GM21390 (cell line): ENCODE results near the gene GCN1.
"Not testable (repeated sequence)": the region's sequence is repeated elsewhere in the genome, so short reads cannot be mapped to it uniquely, and the experiment has no call there.

ENCODE experiments used
- ATAC-seq: cut with Tn5 transposase; IDR thresholded peaks from one replicate; pipeline ENCODE4 v1.9.1; 2021; ENCODE audit not compliant: unreplicated experiment

Gene GCN1

DNA sequence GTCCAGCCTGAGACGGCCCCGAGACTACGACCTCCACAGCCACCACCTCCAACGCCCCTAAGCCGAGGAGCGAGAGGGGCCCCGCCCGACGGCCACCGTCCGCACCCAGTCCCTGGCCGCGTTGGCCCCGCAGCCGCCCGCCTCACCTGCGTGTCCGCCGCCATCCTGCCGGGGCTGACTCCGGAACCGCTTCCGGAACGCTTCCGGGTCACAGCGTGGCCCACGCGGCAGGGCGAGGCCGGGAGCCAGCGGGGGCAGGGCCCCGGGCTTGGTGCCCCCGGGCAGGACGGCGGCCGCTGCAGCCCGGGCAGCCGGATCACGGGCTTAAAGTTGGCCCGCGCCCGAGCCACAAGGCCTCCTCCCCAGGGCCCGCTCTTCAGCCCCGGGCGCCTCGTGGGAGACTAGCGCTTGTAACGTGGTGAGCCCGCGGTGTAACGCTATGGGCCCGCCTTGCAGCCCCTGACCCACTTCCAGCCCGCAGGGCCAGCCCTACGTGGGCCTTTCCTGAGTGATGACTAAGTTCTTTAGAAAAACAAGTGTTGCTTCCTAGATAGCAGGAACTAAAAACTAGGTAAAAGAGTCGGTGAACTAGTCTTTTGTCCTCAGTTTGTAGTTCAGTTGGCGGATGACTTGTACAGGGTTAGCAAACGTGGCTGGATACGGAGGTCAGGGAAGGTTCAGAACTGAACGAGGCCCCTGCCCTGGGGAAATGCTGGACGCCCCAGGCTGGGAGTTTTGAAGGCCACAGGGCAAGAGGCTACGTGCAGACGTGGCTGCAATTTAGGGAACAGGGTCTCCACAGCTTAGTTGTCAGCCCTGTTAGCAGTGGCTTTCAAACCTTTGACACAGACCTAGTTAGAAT lies at the start of gene GCN1:
GCN1 (minus strand) TSS at position 182 of the 862 bp plus-strand sequence; CDS start at position 164, 18 bp downstream.
- peak; percentile 81 for ATAC-seq

- no peak for ATAC-seq
These were observed 48.6 kb upstream of the GCN1 start for GRCh38 chr12:120242971-120243699.

DNA sequence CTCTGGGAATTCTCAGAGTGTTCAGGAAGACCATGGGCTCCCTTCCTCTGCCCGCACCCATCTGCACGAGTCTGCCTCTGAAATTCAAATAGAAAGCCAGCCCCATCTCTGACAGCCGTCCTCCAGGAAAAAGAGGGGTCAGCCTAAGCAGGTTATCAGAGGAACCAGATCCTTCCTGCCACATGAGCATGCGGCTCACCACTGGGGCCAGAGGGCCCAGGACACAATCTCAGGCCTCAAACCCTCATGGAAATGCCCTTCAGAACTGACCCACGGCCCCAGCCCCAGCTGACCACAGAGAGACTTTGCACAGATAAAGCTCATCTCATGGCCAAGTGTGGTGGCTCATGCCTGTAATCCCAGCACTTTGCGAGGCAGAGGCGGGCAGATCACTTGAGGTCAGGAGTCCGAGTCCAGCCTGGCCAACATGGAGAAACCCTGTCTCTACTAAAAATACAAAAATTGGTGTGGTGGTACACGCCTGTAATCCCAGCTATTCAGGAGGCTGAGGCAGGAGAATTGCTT lies 47.8 kb upstream of the GCN1 start:
- ATAC-seq = no peak

DNA sequence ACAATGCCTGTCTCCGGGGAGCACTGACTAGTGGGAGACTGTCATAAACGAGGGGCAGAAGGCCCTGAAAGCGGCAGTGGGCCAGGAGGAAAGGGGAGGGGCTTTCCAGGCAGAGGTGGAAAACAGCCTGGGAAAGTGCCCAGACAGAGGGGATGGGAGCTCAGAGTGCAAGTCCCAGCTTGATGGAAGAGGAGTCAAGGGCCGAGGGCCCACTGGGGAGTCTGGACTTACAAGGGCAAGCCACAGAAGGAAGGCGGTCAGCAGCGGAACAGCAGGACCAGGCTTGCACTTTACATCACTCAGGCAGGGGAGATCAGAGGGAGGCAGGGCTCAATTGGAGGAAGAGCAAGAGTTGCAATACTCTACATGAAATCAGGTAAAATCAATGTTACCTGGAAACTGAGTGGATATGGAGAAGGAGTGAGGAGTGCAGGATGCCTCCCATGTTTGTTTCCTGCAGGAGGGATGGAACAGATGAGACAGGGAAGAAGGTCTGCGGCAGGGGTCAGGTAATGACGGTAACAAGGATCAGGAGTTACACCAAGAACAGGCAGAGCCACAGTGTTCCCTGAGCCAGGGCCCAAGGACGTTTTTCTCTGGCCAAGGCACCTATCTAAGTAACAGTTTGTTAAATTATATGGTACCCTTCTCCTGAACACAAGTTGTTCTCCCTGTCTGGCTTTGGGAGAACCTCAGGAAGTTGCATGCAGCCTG lies 47.2 kb upstream of the GCN1 start:
- no peak for ATAC-seq

GRCh38 chr12:120240495-120240833 lies 45.9 kb upstream of the GCN1 start:
- ATAC-seq = no peak

- no peak for ATAC-seq
These were observed 45.4 kb upstream of the GCN1 start for GRCh38 chr12:120239776-120240494.

GRCh38 chr12:120238839-120239445 lies 44.4 kb upstream of the GCN1 start:
- no peak for ATAC-seq

- ATAC-seq = no peak
These were observed 43.7 kb upstream of the GCN1 start for GRCh38 chr12:120238217-120238616.

- ATAC-seq = no peak
These were observed 43.1 kb upstream of the GCN1 start for GRCh38 chr12:120237360-120238171.

DNA sequence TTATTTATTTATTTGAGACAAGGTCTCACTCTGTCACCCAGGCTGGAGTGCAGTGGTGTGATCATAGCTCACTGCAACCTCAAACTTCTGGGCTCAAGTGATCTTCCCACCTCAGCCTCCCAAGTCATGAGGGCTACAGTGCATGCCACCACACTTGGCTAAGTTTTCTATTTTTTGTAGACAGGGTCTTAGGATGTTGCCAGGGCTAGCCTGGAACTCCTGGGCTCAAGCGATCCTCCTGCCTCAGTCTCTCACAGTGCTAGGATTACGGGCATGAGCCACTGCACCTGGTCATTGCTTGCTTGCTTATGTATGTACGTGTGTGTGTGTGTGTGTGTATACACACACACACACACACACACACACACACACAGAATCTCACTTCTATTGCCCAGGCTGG lies 42.3 kb upstream of the GCN1 start:
- ATAC-seq = not testable (repeated sequence)

DNA sequence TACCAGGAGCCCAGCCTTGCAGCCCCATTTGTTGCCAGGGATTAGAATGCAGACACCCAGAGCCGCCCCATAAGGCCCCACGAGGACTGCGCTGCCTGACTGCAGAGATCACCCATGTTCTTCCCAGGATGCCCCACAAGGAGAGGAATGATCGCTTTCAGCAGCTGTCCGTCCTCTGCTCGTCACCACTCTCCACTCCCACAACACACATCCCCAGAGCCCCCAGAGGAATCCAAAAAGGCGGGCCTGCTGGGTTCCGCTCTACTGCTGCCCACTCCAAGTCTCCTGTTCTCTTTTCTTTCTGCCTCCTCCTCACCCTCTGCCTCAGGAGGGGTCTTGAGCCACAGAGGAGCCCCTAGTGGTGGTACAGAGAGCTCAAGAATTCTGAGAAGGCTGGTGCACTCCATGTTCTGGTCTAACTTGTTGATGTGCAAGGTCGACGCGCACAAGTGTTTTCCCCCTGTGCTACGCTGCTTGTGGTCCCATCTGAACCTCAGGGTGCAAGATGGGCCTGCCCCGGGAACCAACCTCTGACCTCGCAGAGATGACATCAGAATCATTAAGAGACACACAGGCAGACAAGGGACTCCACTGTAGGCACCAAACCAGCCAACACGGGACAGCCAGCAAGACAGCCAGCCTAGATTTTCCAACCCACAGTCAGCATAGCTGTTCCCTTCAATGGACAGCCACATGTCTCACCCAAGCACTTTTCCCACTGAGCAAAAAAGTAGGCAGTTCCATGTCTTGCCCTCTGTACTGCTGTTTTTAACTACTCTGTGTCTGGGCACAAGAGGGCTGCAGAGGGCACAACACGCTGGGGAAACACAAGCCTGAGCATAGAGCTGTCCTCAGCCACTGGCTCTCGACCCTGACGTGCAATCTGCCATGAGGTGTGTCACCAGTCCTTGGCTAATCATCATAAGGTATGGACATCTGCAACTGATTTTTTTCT lies 41.1 kb upstream of the GCN1 start:
- ATAC-seq = no peak

GRCh38 chr12:120234643-120235368 lies 40.3 kb upstream of the GCN1 start:
- no peak for ATAC-seq

- ATAC-seq = no peak
These were observed 36.9 kb upstream of the GCN1 start for GRCh38 chr12:120231316-120232011.

DNA sequence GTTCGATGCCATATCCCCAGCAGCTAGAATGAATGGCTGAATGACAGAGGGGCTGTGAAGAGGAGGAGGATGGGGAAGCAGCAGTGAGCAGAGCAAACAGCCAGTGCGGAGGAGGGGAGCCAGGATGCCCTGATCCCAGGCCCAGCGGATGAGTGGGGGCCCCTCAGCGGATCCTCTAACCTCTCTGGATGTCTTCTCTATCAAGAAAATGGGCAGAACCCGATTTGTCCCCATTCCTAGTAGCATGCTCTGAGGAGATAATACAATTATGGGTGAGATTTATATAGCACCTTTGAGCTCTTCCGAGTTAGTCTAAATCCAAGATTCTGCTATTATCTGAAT lies 36.4 kb upstream of the GCN1 start:
- no peak for ATAC-seq

DNA sequence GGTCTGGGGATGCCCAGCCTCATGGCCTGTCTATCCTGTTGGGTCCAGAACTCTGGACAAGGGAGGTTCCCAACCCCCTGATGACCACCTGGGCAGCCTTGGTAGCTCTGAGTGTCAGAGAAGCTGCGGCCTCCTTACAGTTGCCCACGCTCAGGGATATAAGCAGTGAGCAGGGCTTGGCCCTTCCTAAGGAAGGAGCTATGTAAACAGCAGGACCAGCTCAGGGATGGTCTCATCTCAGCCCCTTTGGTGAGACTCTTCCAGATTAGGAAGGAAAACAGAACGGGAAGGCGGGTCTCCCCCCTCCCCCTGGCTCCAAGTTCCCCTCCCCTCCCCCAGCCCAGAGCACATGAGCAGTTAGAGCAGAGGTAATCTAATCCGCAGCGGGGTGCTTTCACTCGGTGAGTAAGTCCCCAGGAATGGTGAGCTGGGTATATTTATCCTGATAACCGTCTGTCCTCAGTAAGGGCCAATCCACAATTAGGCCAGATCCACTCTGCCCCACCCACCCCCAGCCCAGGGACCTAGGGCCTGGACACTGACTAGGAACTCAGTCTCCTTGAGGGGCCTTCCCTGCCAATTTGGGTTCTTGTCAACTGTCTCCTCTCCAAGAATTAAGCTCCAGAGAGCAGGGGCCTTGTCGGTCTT lies 35.9 kb upstream of the GCN1 start:
- no peak for ATAC-seq

GRCh38 chr12:120229487-120230325 lies 35.2 kb upstream of the GCN1 start:
- ATAC-seq = no peak
